HepG2 (cell line): ENCODE results near the gene TYMS. TPM values are rescaled to one million over a fixed set of nuclear protein-coding genes. Genes with fewer than 3 reads are reported as not detected.

Experiments
- AGO2 ChIP-seq: fragments of 200-400 bp; formaldehyde crosslinking; optimal IDR thresholded peaks from 2 replicates; pipeline ENCODE3; 2017; ENCODE audit warnings: mild to moderate bottlenecking, low read depth, low read length, moderate library complexity
- CREM ChIP-seq, 2 experiments: sonication (generic) in 1 of 2; formaldehyde crosslinking in 1 of 2; IDR thresholded peaks; 2 replicates each; pipeline versions ENCODE4 v1.4.0 to v1.6.1; 2016 to 2020; ENCODE audit warnings: antibody characterized with exemption in 1 of 2, mild to moderate bottlenecking in 1 of 2, missing genetic modification reagents in 1 of 2
- ETV6 ChIP-seq: sonication (generic); formaldehyde crosslinking; conservative IDR thresholded peaks from 2 replicates; pipeline ENCODE4 v1.4.0; 2020; ENCODE audit warnings: missing genetic modification reagents
- IRX3 ChIP-seq: sonication (generic); formaldehyde crosslinking; IDR thresholded peaks from 2 replicates; pipeline ENCODE4 v1.8.1; 2023; ENCODE audit warnings: mild to moderate bottlenecking, low read depth, missing genetic modification reagents, borderline replicate concordance
- SIN3A ChIP-seq: IDR thresholded peaks from 2 replicates; pipeline ENCODE4 v1.6.1; 2011; ENCODE audit warnings: low read depth, mild to moderate bottlenecking, control low read depth, low read length, borderline replicate concordance
- SP5 ChIP-seq: IDR thresholded peaks from 2 replicates; pipeline ENCODE4 v1.6.1; 2016; ENCODE audit warnings: low read depth, borderline replicate concordance
- YY1 ChIP-seq: IDR thresholded peaks from 2 replicates; pipeline ENCODE4 v1.6.1; 2011; ENCODE audit warnings: low read length, low read depth, moderate library complexity, mild to moderate bottlenecking; ENCODE audit not compliant: insufficient read depth, insufficient replicate concordance
- ZMYM3 ChIP-seq: sonication (generic); formaldehyde crosslinking; IDR thresholded peaks from 2 replicates; pipeline ENCODE4 v1.5.1; 2020; ENCODE audit warnings: mild to moderate bottlenecking, missing genetic modification reagents
- ZNF326 ChIP-seq: sonication (generic); formaldehyde crosslinking; IDR thresholded peaks from 2 replicates; pipeline ENCODE4 v1.4.0; 2020; ENCODE audit warnings: missing genetic modification reagents, borderline replicate concordance
- ZNF441 ChIP-seq: sonication (generic); formaldehyde crosslinking; IDR thresholded peaks from 2 replicates; pipeline ENCODE4 v1.7.0; 2021; ENCODE audit warnings: missing genetic modification reagents, borderline replicate concordance
- polyA plus RNA-seq, 8 experiments: library from polyadenylated mRNA; depleted of rRNA in 3 of 8; stranded (reverse) in 7 of 8; unstranded in 1 of 8; fragments of >200 nt; fragmentation: Illumina TruSeq in 4 of 8; extraction: Trizol in 4 of 8; gene quantifications; 2 replicates each; pipeline versions ENCODE4 v1.2.1 to v1.2.3, GENCODE V29; 2011 to 2016; ENCODE audit warnings: low read depth in 4 of 8, missing spikeins in 1 of 8, mixed read lengths in 1 of 8; ENCODE audit not compliant: insufficient read depth in 1 of 8
- total RNA-seq, 5 experiments: library from RNA; depleted of rRNA; stranded (reverse); fragments of >200 nt; fragmentation: Illumina TruSeq; extraction: Trizol; gene quantifications; 2 replicates each; pipeline ENCODE4 v1.2.3, GENCODE V29; 2016; ENCODE audit warnings: low read depth in 1 of 5
- TF ChIP-seq, protein P1 (sequence below): sonication (generic); formaldehyde crosslinking; IDR thresholded peaks from 2 replicates; pipeline ENCODE4 v1.4.0; 2020; ENCODE audit warnings: missing genetic modification reagents
- TF ChIP-seq, protein P2 (sequence below): sonication (generic); formaldehyde crosslinking; IDR thresholded peaks from 2 replicates; pipeline ENCODE4 v1.5.0; 2020; ENCODE audit warnings: mild to moderate bottlenecking, missing genetic modification reagents, borderline replicate concordance
- TF ChIP-seq, protein P3 (sequence below), 2 experiments: fragments of 450-650 bp in 1 of 2; sonication (generic) in 1 of 2; formaldehyde crosslinking; IDR thresholded peaks; 2 replicates each; pipeline versions ENCODE4 v1.5.0 to v1.8.0; 2020 to 2022; ENCODE audit warnings: mild to moderate bottlenecking in 1 of 2, missing genetic modification reagents in 1 of 2
- TF ChIP-seq, protein P4 (sequence below): sonication (generic); formaldehyde crosslinking; IDR thresholded peaks from 2 replicates; pipeline ENCODE4 v1.4.0; 2020; ENCODE audit warnings: missing genetic modification reagents
- TF ChIP-seq, protein P5 (sequence below): IDR thresholded peaks from 2 replicates; pipeline ENCODE4 v1.6.1; 2016; ENCODE audit warnings: low read depth, borderline replicate concordance
- TF ChIP-seq, protein P6 (sequence below): IDR thresholded peaks from 2 replicates; pipeline ENCODE4 v1.6.1; 2016; ENCODE audit warnings: missing compliant biosample characterization, missing genetic modification reagents, borderline replicate concordance
- TF ChIP-seq, protein P7 (sequence below): sonication (generic); formaldehyde crosslinking; IDR thresholded peaks from 2 replicates; pipeline ENCODE4 v1.8.1; 2023; ENCODE audit warnings: mild to moderate bottlenecking, missing genetic modification reagents, borderline replicate concordance

TYMS gene
- total and polyA plus RNA-seq, 2 of the 13 experiments (the other 11 are each of a cell fraction or from before 2014, with no cell fraction given), result 80.1 to 106 TPM

DNA sequence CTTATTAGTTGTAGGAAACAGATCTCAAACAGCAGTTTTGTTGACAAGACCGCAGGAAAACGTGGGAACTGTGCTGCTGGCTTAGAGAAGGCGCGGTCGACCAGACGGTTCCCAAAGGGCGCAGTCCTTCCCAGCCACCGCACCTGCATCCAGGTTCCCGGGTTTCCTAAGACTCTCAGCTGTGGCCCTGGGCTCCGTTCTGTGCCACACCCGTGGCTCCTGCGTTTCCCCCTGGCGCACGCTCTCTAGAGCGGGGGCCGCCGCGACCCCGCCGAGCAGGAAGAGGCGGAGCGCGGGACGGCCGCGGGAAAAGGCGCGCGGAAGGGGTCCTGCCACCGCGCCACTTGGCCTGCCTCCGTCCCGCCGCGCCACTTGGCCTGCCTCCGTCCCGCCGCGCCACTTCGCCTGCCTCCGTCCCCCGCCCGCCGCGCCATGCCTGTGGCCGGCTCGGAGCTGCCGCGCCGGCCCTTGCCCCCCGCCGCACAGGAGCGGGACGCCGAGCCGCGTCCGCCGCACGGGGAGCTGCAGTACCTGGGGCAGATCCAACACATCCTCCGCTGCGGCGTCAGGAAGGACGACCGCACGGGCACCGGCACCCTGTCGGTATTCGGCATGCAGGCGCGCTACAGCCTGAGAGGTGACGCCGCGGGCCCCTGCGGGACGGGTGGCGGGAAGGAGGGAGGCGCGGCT lies at the start of gene TYMS (continued):
- TF ChIP-seq, protein P1, sequence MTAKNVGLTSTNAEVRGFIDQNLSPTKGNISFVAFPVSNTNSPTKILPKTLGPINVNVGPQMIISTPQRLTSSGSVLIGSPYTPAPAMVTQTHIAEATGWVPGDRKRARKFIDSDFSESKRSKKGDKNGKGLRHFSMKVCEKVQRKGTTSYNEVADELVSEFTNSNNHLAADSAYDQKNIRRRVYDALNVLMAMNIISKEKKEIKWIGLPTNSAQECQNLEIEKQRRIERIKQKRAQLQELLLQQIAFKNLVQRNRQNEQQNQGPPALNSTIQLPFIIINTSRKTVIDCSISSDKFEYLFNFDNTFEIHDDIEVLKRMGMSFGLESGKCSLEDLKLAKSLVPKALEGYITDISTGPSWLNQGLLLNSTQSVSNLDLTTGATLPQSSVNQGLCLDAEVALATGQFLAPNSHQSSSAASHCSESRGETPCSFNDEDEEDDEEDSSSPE (CRISPR knock-in tag), result peak; percentile 93
- TF ChIP-seq ZMYM3, result 0 out of 2 replicates have a peak, but pooled peaks have one; percentile 45
- TF ChIP-seq SIN3A, result no peak
- TF ChIP-seq, protein P2, sequence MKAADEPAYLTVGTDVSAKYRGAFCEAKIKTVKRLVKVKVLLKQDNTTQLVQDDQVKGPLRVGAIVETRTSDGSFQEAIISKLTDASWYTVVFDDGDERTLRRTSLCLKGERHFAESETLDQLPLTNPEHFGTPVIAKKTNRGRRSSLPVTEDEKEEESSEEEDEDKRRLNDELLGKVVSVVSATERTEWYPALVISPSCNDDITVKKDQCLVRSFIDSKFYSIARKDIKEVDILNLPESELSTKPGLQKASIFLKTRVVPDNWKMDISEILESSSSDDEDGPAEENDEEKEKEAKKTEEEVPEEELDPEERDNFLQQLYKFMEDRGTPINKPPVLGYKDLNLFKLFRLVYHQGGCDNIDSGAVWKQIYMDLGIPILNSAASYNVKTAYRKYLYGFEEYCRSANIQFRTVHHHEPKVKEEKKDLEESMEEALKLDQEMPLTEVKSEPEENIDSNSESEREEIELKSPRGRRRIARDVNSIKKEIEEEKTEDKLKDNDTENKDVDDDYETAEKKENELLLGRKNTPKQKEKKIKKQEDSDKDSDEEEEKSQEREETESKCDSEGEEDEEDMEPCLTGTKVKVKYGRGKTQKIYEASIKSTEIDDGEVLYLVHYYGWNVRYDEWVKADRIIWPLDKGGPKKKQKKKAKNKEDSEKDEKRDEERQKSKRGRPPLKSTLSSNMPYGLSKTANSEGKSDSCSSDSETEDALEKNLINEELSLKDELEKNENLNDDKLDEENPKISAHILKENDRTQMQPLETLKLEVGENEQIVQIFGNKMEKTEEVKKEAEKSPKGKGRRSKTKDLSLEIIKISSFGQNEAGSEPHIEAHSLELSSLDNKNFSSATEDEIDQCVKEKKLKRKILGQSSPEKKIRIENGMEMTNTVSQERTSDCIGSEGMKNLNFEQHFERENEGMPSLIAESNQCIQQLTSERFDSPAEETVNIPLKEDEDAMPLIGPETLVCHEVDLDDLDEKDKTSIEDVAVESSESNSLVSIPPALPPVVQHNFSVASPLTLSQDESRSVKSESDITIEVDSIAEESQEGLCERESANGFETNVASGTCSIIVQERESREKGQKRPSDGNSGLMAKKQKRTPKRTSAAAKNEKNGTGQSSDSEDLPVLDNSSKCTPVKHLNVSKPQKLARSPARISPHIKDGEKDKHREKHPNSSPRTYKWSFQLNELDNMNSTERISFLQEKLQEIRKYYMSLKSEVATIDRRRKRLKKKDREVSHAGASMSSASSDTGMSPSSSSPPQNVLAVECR (CRISPR knock-in tag), result peak; percentile 74; the same call in 1 of the 2 replicates
- TF ChIP-seq, protein P3, sequence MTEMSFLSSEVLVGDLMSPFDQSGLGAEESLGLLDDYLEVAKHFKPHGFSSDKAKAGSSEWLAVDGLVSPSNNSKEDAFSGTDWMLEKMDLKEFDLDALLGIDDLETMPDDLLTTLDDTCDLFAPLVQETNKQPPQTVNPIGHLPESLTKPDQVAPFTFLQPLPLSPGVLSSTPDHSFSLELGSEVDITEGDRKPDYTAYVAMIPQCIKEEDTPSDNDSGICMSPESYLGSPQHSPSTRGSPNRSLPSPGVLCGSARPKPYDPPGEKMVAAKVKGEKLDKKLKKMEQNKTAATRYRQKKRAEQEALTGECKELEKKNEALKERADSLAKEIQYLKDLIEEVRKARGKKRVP (CRISPR knock-in tag; IDR thresholded peaks at IDR 0.05), result no peak
- TF ChIP-seq, protein P4, sequence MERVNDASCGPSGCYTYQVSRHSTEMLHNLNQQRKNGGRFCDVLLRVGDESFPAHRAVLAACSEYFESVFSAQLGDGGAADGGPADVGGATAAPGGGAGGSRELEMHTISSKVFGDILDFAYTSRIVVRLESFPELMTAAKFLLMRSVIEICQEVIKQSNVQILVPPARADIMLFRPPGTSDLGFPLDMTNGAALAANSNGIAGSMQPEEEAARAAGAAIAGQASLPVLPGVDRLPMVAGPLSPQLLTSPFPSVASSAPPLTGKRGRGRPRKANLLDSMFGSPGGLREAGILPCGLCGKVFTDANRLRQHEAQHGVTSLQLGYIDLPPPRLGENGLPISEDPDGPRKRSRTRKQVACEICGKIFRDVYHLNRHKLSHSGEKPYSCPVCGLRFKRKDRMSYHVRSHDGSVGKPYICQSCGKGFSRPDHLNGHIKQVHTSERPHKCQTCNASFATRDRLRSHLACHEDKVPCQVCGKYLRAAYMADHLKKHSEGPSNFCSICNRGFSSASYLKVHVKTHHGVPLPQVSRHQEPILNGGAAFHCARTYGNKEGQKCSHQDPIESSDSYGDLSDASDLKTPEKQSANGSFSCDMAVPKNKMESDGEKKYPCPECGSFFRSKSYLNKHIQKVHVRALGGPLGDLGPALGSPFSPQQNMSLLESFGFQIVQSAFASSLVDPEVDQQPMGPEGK (CRISPR knock-in tag), result peak; percentile 83
- TF ChIP-seq YY1, result no peak
- TF ChIP-seq ETV6 (CRISPR knock-in tag), result peak; percentile 30; the same call in 1 of the 2 replicates
- TF ChIP-seq ZNF326, result no peak
- peak; percentile 74; the same call in 1 of the 2 replicates for TF ChIP-seq ZNF441 (CRISPR knock-in tag)
- peak; percentile 49; the same call in 1 of the 2 replicates for TF ChIP-seq SP5 (CRISPR knock-in tag)
- TF ChIP-seq AGO2, result peak; percentile 97
- TF ChIP-seq, protein P5, sequence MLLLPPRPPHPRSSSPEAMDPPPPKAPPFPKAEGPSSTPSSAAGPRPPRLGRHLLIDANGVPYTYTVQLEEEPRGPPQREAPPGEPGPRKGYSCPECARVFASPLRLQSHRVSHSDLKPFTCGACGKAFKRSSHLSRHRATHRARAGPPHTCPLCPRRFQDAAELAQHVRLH (CRISPR knock-in tag), result no peak; the same call in 1 of the 2 replicates
- TF ChIP-seq, protein P6, sequence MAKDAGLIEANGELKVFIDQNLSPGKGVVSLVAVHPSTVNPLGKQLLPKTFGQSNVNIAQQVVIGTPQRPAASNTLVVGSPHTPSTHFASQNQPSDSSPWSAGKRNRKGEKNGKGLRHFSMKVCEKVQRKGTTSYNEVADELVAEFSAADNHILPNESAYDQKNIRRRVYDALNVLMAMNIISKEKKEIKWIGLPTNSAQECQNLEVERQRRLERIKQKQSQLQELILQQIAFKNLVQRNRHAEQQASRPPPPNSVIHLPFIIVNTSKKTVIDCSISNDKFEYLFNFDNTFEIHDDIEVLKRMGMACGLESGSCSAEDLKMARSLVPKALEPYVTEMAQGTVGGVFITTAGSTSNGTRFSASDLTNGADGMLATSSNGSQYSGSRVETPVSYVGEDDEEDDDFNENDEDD, result peak; percentile 91; the same call in 1 of the 2 replicates
- TF ChIP-seq CREM (IDR thresholded peaks at IDR 0.05), result no peak
- TF ChIP-seq CREM (CRISPR knock-in tag; IDR thresholded peaks at IDR 0.05), result no peak
- TF ChIP-seq, protein P7, sequence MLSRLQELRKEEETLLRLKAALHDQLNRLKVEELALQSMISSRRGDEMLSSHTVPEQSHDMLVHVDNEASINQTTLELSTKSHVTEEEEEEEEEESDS (CRISPR knock-in tag), result peak; percentile 54; the same call in 1 of the 2 replicates
- peak; percentile 71 for TF ChIP-seq IRX3 (CRISPR knock-in tag)
